A673 (cell line): ENCODE data around the gene CEMIP2. TPM values are rescaled to one million over a fixed set of nuclear protein-coding genes. Genes with fewer than 3 reads are reported as not detected.

ENCODE experiments used
- BruUV-seq: library from RNA; stranded (reverse); fragments of 400-500 nt; replicated peaks from 2 replicates; lab custom pipeline; 2021; lab: Mats Ljungman, UMichigan
- CTCF ChIA-PET: fragments of 300-600 bp; sonication (Branson Sonifier 250); formaldehyde crosslinking; loops from one replicate; lab custom pipeline; 2022; ENCODE audit warnings: antibody characterized with exemption; lab: Charles Lee
- POLR2A ChIA-PET: fragments of 300-600 bp; sonication (Branson Sonifier 250); formaldehyde crosslinking; loops from one replicate; lab custom pipeline; 2022; ENCODE audit warnings: antibody characterized with exemption; ENCODE audit not compliant: low non-redundant PET; lab: Charles Lee
- DNase-seq: peaks from one replicate; pipeline ENCODE4 v3.0.0-alpha.2; 2015; ENCODE audit warnings: low spot score
- H3K27ac ChIP-seq: fragments of 200-600 bp; sonication (generic); 2 replicates; pipeline ENCODE4 v1.5.1; 2016; ENCODE audit warnings: mixed run types, low read depth, mild to moderate bottlenecking, mixed read lengths, antibody characterized with exemption, low read length; ENCODE audit not compliant: poor library complexity, severe bottlenecking
- H3K27me3 ChIP-seq: fragments of 200-600 bp; sonication (generic); replicated peaks from 2 replicates; pipeline ENCODE4 v1.6.1; 2017; ENCODE audit warnings: mixed run types, low read depth, mild to moderate bottlenecking, mixed read lengths, antibody characterized with exemption, low read length; ENCODE audit not compliant: insufficient read depth, poor library complexity
- H3K36me3 ChIP-seq: fragments of 200-600 bp; sonication (generic); 2 replicates; pipeline ENCODE4 v1.6.1; 2016; ENCODE audit warnings: mixed run types, mild to moderate bottlenecking, mixed read lengths, antibody characterized with exemption, low read length; ENCODE audit not compliant: insufficient read depth, poor library complexity, severe bottlenecking
- H3K4me1 ChIP-seq: fragments of 200-600 bp; sonication (generic); 2 replicates; pipeline ENCODE4 v1.6.1; 2017; ENCODE audit warnings: mixed run types, mild to moderate bottlenecking, mixed read lengths, antibody characterized with exemption, low read length; ENCODE audit not compliant: insufficient read depth, poor library complexity, severe bottlenecking
- H3K4me3 ChIP-seq: fragments of 200-600 bp; sonication (generic); 2 replicates; pipeline ENCODE4 v1.5.1; 2016; ENCODE audit warnings: low read depth, mixed run types, mild to moderate bottlenecking, mixed read lengths, low read length; ENCODE audit not compliant: poor library complexity, severe bottlenecking
- H3K9me3 ChIP-seq: fragments of 200-600 bp; sonication (generic); 2 replicates; pipeline ENCODE4 v1.6.1; 2016; ENCODE audit warnings: mixed run types, low read depth, mild to moderate bottlenecking, mixed read lengths, antibody characterized with exemption, low read length; ENCODE audit not compliant: poor library complexity, severe bottlenecking
- EZH2 ChIP-seq: fragments of 200-600 bp; sonication (generic); IDR thresholded peaks from 2 replicates; pipeline ENCODE4 v1.6.1; 2017; ENCODE audit warnings: borderline replicate concordance, low read depth, mild to moderate bottlenecking, mixed read lengths, antibody characterized with exemption, low read length; ENCODE audit not compliant: poor library complexity, severe bottlenecking
- intact Hi-C: fragments of 100-400 bp; cut with micrococcal nuclease; formaldehyde crosslinking; loops from one replicate; pipeline ENCODE4 v1.10.0; 2022; ENCODE audit not compliant: unreplicated experiment
- total RNA-seq: library from RNA; stranded (reverse); gene quantifications from 2 replicates; pipeline ENCODE4 v1.2.3, GENCODE V29; 2021
- TF ChIP-seq, protein P1 (sequence below): fragments of 300-800, 200-600 bp; sonication (generic); conservative IDR thresholded peaks from 2 replicates; pipeline ENCODE4 v1.5.1; 2017; ENCODE audit warnings: low read depth, mild to moderate bottlenecking, antibody characterized with exemption, low read length, moderate library complexity, mixed read lengths

CEMIP2 gene
- total RNA-seq, 1 experiment from 2014 or later: 32.9 TPM

DNA sequence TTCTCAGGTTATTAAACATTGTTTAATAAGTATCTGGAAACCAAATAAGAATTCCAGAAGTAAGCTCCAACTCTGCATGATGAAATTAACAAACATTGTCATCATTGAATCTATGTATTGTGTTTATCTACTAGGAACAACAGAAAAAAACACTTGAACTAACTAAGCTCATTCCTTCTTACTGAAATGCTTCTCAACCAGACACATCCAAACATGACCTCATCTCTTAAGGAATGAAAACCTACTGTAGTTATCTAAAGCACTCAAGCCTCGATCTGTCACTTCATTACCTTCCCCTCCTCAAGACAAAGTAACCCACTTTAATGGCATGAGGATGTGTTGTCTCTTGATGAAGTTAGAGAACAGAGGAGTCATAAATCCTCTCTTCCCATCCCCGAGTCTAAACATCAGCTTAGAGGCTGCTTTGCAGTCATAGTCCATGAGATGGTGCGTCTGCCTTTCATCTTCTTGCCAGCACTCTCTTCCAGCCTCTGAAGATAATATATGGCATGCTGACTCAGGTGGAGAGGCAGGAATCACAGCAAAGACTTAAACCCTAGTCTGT, 86.5 kb downstream of the CEMIP2 start:
- Histone ChIP-seq H3K4me3 (no peak overlapping the region), H3K9me3 (no peaks in the 10 kb centered on the region), H3K27me3 (no peaks in the 10 kb centered on the region), H3K36me3 (no peaks in the 10 kb centered on the region), H3K27ac (no peak overlapping the region), H3K4me1 (peaks cover 44% of the 10 kb centered on the region)
- ChIA-PET CTCF (no interaction called here), POLR2A (no interaction called here)
- BruUV-seq: no TSS peak
- peak; percentile 4 for DNase-seq
- intact Hi-C loops: no loop called here
- TF ChIP-seq EZH2: no peak

GRCh38 chr9:71681104-71681707, 87.1 kb downstream of the CEMIP2 start:
- peaks cover 44% of the 10 kb centered on the region for H3K4me1 ChIP-seq
- BruUV-seq: no TSS peak
- no peaks in the 10 kb centered on the region for H3K27me3 ChIP-seq
- intact Hi-C loops: no loop called here
- DNase-seq: no peak
- ChIA-PET POLR2A (no interaction called here), CTCF (no interaction called here)
- TF ChIP-seq, protein P1, sequence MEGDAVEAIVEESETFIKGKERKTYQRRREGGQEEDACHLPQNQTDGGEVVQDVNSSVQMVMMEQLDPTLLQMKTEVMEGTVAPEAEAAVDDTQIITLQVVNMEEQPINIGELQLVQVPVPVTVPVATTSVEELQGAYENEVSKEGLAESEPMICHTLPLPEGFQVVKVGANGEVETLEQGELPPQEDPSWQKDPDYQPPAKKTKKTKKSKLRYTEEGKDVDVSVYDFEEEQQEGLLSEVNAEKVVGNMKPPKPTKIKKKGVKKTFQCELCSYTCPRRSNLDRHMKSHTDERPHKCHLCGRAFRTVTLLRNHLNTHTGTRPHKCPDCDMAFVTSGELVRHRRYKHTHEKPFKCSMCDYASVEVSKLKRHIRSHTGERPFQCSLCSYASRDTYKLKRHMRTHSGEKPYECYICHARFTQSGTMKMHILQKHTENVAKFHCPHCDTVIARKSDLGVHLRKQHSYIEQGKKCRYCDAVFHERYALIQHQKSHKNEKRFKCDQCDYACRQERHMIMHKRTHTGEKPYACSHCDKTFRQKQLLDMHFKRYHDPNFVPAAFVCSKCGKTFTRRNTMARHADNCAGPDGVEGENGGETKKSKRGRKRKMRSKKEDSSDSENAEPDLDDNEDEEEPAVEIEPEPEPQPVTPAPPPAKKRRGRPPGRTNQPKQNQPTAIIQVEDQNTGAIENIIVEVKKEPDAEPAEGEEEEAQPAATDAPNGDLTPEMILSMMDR: no peak
- no peak for TF ChIP-seq EZH2
- no peaks in the 10 kb centered on the region for H3K9me3 ChIP-seq
- H3K4me3 ChIP-seq: no peak overlapping the region
- no peaks in the 10 kb centered on the region for H3K36me3 ChIP-seq
- no peak overlapping the region for H3K27ac ChIP-seq

GRCh38 chr9:71680189-71680980, 87.9 kb downstream of the CEMIP2 start:
- TF ChIP-seq EZH2: no peak
- TF ChIP-seq, protein P1: no peak

More at GRCh38 chr9:71680189-71680980, 87.9 kb downstream of the CEMIP2 start:
- no peak for DNase-seq
- intact Hi-C loops: no loop called here
- CTCF ChIA-PET: no interaction called here
- Histone ChIP-seq H3K4me1 (peaks cover 44% of the 10 kb centered on the region), H3K36me3 (no peaks in the 10 kb centered on the region), H3K27ac (no peak overlapping the region), H3K27me3 (no peaks in the 10 kb centered on the region), H3K9me3 (no peaks in the 10 kb centered on the region), H3K4me3 (no peak overlapping the region)
- BruUV-seq: no TSS peak
- POLR2A ChIA-PET: no interaction called here
